Stimulated activated CD4-positive, alpha-beta T cell treated with anti-CD3 and anti-CD28 coated beads, Interleukin-2, amount 100 ng/mL, for 24 hours (primary cell): ENCODE data around the gene POTEH.
"Not testable (repeated sequence)": the region's sequence is repeated elsewhere in the genome, so short reads cannot be mapped to it uniquely, and the experiment has no call there.

Experiments
- DNase-seq, 2 donors: peaks; one replicate each; pipeline ENCODE4 v3.0.0-alpha.2; 2020

POTEH gene

DNA sequence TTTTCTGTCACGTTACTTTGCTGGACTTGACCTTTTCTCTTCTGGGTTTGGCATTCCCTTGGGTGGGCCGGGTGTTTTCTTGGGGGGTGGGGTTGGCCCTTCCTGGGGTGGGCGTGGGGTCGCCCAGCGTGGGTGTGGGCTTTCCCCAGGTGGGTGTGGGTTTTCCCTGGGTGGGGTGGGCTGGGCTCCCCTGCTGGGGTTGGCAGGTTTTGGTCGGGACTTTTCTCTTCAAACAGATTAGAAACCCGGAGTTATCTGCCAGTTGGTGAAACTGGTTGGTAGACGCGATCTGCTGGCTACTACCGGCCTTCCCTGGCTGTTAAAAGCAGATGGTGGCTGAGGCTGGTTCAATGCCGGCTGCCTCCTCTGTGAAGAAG, at the start of gene POTEH:
Gene POTEH (plus strand): TSS at position 278 of the 377 bp plus-strand sequence. CDS start 52 bp downstream, at position 330.
- DNase-seq, result not testable (repeated sequence)

DNA sequence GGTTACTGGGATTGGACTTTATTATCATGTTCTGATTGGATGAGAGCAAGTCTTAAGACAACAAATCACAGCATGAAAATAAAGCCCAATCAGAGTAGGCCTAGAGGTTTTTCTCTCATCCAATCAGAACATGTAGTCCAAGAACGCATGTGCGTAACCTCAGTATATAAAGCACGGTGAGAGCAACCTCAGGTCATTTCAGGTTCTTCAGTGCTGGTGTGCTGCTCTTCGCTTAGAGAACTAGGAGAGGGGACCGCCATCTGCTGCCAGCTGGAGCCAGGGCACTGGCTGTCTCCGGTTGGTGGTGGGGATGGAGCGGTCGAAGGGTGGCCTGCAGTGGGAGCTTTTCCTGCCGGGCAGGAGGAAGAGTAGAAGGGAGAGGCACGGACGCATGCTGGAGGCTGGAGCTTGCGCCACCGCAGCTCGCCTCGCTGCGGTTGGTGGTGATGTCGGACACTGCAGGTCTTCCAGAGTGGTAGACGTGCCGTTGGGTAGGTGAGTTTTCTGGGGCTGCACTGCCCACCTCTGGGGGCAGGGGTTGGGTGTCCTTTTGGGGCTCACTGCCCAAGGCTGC, 47.5 kb upstream of the POTEH start:
- not testable (repeated sequence) for DNase-seq

DNA sequence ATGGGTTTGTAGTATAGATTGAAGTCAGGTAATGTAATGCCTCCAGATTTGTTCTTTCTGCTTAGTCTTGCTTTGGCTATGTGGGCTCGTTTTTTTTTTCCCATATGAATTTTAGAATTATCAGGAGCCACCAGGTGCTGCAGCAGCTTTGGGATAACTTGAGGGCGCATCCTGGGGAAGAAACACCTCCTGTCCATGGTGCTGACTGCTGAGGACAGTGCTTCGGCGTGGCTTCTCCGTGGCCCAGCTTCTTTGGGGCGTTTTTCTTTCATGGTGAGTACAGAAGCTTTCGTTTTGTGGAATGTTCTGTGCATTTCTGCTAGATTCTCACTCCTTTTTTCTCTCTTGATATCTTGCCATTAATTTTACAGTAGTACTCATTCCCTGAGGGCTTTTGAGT, 37.9 kb upstream of the POTEH start:
- DNase-seq, result not testable (repeated sequence)

DNA sequence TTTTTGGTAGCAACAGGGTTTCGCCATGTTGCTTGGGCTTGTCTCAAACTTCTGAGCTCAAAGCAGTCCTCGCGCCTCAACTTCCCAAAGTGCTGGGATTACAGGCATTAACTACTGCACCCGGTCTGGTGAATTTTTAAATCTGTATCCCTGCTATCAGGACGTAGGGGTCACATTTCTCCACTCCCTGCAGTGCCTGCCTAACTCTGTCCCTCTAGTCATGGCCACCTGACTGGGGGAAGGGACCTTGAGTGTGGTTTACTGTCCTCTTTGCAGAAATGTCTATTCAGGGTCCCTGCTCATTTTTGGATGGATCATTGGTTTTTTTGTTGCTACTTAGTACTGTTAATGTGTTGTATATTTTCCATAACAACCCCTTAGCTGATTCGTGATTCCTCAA, 37.1 kb upstream of the POTEH start:
- DNase-seq, result not testable (repeated sequence)

DNA sequence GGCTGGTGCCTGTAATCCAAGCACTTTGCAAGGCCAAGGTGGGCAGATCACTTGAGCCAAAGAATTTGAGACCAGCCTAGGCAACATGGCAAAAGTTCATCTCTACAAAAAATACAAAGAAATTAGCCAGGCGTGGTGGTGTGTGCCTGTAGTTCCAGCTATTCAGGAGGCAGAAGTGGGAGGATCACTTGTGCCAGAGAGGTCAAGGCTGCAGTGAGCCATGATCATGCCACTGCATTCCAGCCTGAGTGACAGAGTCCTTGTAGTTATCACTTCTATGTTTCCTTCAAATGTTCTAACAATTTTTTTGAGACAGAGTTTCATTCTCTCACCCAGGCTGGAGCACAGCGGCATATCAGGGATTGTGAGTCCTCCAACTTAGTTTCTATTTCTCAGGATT, 36.6 kb upstream of the POTEH start:
- not testable (repeated sequence) for DNase-seq

DNA sequence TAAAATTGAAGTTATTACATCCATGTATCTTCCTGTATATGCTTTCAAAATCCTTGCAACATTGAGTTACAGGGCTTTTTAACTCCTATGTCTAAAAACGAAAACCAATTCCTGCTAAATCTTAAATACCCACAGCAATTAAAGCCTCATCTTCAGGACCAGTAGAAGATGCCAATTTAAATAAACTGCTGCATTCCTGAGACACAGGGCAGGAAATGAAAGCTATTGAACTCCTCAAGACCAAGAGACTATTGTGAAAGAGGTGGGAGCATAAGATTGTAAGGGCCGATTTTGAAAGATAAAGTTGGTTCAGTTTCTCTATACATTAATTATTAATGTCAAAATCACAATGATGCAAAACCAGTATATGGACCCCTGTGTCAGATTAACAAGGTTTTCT, 28.7 kb upstream of the POTEH start:
- DNase-seq, result not testable (repeated sequence)

DNA sequence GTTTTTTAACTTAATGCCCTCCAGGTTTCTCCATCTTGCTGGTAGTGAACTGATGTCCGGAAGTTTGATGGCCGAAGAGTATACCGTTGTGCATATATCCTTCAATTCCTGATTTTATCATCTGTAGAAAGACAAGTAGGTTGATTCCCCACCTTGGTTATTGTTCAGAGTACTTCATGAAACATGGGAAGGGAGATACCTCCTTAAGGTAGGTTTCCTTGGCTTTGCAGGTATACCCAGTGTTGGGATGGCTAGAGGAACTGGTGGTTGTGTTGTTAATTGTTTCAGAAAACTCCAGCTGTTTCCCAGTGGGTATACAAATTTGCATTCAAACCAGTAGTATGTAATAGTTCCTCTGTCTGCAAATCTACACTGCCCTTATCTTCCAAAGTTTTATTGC, 25.1 kb upstream of the POTEH start:
- DNase-seq, result not testable (repeated sequence)

DNA sequence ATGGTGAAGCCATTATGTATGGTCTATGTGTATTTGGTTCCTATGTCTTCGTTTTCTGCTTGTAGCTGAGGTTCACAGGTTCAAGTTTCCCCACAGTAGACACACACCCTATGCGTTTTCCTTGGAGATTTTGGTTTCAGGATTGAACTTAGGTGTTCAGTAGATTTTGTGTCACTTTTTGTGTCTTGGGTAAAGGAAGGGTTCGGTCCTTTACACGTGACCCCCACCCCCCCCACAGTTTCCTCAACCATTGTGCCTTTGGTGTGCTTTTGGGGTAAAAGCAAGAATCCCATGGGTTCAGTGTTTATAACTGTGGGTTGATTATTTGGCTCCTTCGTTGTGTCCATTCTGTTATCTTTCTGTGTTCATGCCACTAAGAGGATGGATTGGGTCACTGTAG, 24.3 kb upstream of the POTEH start:
- DNase-seq, result not testable (repeated sequence)

DNA sequence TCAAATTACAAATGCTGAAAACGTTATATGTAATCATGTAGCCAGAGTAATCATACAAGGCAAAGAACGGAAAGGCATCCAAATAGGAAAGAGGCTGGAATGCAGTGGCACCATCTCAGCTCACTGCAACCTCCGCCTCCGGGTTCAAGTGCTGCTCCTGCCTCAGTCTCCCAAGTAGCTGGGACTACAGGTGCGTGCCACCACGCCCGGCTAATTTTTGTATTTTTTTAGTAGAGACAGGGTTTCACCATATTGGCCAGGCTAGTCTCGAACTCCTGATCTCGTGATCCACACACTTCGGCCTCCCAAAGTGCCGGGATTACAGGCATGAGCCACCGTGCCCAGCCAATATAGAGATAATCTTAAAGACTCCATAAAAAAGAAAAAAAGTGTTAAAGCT, 20.4 kb upstream of the POTEH start:
- DNase-seq, result not testable (repeated sequence)

DNA sequence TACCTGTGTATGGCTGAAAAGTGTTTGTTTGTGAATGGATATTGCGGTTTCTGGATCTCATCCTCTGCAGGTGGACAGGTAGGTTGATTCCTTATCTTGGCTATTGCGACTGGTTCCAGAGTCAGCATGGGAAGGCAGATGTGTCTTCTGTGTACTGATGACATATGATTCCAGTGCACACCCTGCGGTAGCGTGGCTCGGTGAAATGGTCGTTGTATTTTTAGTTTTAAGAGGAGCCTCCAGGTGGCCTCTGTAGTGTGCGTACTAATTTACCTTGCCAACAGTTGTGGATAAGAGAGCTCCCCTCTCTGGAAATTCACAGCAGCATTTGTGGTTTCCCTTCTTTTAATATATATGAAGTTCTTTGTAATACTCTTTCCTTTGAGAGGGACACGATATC, 10.1 kb upstream of the POTEH start:
- DNase-seq, result not testable (repeated sequence)

DNA sequence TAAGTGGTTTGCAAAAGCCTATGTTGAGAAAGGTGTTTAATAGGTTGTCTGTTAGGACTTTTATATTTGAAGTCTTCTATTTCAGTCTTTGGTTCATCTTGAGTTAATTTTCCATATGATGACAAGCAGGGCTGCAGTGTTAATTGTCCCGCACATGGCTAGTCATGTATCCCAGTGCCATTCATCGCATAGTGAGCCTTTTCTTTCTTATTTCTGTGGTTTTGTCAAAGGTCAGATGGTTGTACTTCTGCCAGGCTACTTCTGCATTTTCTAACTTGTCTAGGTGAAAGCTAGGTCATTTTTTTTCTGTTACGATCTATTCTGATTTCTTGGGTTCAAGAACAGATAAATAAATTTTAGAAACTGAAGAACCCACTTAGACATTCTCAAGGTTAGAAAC, 5.7 kb upstream of the POTEH start:
- DNase-seq, result not testable (repeated sequence)

DNA sequence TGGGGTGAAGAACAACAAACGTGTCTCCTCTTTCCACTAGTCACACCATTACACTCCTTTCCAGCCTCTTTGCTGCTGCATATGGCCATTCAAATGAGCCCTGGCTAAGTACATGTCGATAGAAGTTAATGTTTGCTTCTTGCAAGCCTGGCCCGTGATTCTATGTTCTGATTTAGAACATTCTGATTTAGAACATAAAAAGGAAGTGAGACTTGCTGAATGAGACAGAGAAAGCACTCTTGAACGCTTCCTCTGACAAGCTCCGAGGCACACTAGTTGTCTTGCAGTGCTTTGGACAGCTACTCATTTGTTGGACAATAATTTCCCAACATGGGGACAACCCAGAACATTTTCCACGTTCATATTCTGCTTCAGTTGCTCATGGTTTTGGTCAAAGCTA, 5.1 kb upstream of the POTEH start:
- DNase-seq, result not testable (repeated sequence)

DNA sequence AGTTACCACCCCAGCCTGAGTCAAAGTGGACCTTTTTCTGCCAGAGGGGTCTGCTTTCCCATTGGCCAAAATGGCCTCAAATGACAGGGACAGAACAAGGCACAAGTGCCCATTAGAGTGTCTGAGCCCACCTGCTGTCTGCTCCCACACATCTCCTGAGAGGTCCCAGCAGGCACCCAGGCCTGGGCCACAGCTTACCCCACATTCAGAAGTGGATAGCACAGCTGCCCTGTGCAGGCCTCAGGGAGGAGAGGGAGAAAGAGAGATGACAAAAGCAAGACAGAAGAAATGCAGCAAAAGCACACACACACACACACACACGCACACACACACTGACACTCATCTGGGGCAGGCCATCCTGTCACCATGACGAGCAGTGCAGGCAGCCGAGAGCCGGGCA, 4.2 kb upstream of the POTEH start:
- not testable (repeated sequence) for DNase-seq

DNA sequence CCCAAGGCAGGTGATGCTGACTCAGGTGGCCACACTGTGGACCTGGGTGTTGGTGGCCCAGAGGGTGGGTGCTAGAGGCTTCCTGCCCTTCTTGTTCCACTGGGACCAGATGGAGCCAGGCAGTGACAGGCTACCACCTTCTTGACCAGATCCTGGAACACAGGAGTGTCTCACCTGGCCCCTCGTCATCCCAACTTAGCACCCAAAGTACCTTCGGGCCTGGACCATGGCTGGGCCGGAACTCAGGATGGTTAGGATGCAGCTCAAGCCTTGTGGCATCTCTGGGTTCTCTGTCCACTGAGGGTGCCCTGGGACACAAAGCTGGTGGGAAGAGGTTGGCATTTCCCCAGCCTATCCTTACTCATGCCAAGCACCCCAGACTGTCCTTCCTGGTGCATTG, 2.7 kb upstream of the POTEH start:
- DNase-seq, result not testable (repeated sequence)

DNA sequence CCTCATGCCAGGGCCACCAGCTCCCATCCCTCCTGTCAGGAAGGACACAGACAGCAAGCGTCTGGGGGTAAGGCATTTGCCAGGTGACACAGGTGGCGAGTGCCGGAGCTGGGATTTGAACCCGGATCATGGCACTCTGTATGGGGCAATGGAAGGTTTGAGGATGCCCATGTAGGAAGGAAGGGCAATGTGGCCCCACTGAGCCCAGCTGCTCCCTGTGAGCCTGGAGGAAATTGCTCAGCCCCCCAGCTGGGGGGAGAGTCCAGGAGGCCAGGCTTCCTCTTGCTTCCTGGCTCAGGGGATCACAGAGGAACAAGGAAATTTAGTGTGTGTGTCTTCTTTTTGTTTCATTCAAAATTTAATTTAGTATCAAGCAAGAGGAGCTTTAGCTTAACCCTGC, 2.1 kb upstream of the POTEH start:
- not testable (repeated sequence) for DNase-seq

DNA sequence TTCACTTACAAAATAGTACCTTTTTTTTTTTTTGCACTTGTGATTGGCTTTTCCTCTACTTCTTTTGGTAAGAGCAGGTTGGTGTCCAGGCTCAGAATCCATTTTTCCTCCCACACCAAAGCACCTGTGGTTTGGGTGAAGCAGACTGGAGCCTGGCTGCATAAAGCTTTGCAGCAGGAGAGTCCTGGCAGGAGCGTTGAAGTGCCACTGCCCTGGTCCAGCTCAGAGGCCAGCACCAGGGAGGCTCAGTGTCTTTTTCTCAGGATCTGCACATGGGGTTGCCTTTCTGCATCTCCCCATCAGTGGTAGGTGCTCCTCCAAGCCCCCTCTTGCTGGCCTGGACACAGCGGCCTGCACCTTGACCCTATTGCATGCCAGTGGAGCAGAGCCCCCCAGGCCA, 1.7 kb upstream of the POTEH start:
- DNase-seq, result not testable (repeated sequence)

DNA sequence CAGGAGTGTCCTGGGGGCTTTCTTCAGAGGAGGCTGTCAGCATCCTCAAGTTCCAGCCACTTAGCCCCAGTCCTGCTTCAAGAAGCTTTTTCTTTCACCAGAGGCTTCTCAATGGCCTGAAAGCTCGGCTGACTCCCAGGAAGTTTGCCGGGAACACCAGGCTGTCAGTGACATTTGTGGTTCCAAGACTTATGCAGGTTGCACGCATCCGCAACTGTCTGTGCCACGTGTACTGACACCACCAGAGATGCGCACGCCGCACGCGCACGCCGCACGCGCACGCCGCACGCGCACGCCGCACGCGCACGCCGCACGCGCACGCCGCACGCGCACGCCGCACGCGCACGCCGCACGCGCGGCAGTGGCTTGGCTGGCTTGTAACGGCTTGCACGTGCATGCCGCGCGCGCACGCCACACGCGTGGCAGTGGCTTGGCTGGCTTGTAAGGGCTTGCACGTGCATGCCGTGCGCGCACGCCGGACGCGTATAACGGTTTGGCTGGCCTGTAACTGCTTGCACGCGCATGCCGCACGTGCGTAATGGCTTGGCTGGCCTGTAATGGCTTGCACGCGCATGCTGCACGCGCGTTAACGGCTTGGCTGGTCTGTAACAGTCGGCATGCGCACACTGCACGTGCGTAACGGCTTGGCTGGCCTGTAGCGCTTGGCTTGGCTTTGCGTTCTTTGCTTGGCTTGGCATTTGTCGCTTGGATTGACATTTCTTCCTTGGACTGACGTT, 646 bp upstream of the POTEH start:
- DNase-seq, result not testable (repeated sequence)

DNA sequence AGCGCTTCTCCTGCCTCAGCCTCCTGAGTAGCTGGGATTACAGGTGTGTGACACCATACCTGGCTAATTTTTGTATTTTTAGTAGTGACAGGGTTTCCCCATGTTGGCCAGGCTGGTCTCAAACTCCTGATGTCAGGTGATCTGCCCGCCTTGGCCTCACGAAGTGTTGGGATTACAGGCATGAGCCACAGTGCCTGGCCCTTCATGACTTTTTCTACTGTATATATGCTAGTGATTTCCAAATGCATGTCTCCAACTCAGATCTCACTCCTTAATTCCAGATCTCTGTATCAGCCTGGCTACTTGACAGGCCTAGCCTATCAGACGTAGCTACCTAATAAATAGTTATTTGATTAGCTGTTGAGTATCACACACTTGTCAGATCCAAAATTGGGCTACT, 23.8 kb downstream of the POTEH start:
- not testable (repeated sequence) for DNase-seq

DNA sequence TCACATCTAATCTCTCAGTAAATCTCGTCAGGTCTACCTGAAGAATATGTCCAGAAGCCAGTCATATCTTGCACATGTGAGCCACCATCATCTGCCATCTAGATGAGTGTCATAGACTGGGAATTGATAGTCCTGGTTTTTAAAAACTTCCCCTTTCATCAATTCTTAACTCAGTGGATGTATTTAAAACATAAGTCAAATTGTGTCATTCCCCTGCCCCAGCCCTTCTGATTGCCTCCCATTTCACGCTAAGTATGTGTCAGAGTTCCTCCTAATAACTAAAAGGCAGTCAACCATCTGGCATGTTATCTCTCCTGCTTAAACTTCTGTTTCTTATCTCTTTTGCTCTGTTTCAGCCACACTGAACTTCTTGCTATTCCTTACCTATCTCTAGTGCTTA, 24.3 kb downstream of the POTEH start:
- not testable (repeated sequence) for DNase-seq

DNA sequence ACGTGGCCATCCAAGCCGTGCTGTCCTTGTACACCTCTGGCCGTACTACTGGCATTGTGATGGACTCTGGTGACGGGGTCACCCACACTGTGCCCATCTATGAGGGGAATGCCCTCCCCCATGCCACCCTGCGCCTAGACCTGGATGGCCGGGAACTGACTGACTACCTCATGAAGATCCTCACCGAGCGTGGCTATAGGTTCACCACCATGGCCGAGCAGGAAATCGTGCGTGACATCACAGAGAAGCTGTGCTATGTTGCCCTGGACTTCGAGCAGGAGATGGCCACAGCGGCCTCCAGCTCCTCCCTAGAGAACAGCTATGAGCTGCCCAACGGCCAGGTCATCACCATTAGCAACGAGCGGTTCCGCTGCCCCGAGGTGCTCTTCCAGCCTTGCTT, 32.1 kb downstream of the POTEH start:
- DNase-seq, result not testable (repeated sequence)

DNA sequence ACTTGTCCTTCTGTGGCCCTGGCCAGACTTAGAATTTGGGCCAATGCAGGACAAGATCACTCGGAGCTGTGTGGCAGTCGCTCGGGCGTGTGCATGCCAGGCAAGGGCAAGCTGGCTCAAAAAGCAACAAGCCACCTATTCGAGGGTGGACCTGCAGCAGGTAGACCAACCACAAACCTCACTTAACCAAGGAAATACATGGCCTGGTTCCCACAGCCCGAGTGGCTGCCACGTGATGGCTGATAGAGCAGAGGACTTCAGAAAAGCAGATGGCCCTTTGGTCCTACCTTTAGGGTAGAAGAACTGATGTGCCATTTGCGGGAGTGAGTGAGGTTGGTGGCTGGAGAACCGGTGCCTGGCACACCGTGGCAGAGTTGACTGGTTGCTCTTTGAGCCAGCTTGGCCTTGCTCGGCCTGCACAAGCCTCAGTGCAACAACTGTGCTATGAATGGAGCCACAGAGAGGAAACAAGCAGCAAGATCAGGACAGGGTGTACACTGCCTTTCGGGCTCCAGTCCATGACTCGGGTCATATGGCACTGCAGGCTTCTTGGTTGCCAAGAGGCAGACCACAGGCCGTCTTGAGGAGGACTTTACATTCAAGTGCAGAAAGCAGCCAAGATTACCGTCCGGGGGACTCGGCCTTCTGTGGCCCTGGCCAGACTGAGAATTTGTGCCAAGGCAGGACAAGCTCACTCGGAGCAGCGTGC, 39.5 kb downstream of the POTEH start:
- DNase-seq, result not testable (repeated sequence)

DNA sequence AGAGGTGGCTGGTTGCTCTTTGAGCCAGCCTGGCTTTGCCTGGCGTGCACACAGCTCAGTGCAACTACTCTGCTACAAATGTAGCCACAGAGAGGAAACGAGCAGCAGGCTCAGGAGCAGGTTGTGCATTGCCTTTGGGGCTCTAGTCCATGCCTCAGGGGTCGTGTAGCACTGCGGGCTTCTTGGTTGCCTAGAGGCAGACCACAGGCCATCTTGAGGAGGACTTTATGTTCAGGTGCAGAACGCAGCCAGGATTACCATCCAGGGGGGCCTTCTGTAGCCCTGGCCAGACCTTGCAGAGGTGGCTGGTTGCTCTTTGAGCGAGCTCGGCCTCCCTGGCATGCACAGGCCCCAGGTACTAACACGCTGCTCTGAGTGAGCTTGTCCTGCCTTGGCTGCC, 41.2 kb downstream of the POTEH start:
- not testable (repeated sequence) for DNase-seq

DNA sequence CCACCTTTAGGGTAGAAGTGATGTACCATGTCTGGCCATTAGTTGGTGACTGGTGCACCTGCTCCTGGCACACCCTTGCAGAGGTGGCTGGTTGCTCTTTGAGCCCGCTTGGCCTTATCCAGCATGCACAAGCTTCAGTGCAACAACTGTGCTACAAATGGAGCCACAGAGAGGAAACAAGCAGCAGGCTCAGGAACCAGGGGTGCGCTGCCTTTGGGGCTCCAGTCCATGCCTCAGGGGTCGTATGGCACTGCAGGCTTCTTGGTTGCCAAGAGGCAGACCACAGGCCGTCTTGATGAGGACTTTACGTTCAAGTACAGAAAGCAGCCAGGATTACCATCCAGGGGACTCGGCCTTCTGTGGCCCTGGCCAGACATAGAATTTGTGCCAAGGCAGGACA, 44.6 kb downstream of the POTEH start:
- not testable (repeated sequence) for DNase-seq
